GM12878 (cell line): ENCODE results near the gene GABRR3. TPM values are rescaled to one million over a fixed set of nuclear protein-coding genes. Genes with fewer than 3 reads are reported as not detected.

ENCODE experiments used
- ATAC-seq: fragments of 200-7000 bp; cut with Tn5 transposase; 3 replicates; pipeline ENCODE4 v1.9.1; 2020; ENCODE audit warnings: mild to moderate bottlenecking, moderate library complexity
- BruUV-seq: library from RNA; stranded (reverse); fragments of 400-500 nt; replicated peaks from 2 replicates; lab custom pipeline; 2021; lab: Mats Ljungman, UMichigan
- CTCF ChIA-PET: fragments of 300-600 bp; sonication (Branson Sonifier 250); formaldehyde crosslinking; extraction: SDS; loops from one replicate; lab custom pipeline; 2021; ENCODE audit warnings: inconsistent platforms; lab: Yijun Ruan, JAX
- POLR2A ChIA-PET: fragments of 350-600 bp; formaldehyde crosslinking; extraction: SDS; loops from one replicate; lab custom pipeline; 2021; ENCODE audit warnings: inconsistent platforms; lab: Charles Lee
- RAD21 ChIA-PET: fragments of 300-600 bp; sonication (Branson Sonifier 250); formaldehyde crosslinking; loops from one replicate; lab custom pipeline; 2023; ENCODE audit warnings: antibody characterized with exemption; ENCODE audit not compliant: unreplicated experiment; lab: Charles Lee
- SMC1A ChIA-PET: fragments of 300-600 bp; sonication (Branson Sonifier 250); formaldehyde crosslinking; loops from one replicate; lab custom pipeline; 2023; ENCODE audit not compliant: unreplicated experiment, uncharacterized antibody; lab: Charles Lee
- DNase-seq: peaks from one replicate; pipeline ENCODE4 v3.0.0-alpha.2; 2011; ENCODE audit warnings: low read depth, low spot score
- FAIRE-seq: peaks from 3 replicates; lab custom pipeline; 2011; peaks lifted over from hg19 to GRCh38; lab: Jason Lieb, UNC
- H2AFZ ChIP-seq: 2 replicates; pipeline ENCODE4 v1.6.0; 2011; ENCODE audit warnings: low read depth, low read length, control low read depth; ENCODE audit not compliant: control insufficient read depth
- H3K27ac ChIP-seq: 2 replicates; pipeline ENCODE4 v1.5.1; 2011; ENCODE audit warnings: control low read depth; ENCODE audit not compliant: control insufficient read depth, insufficient read depth
- H3K27me3 ChIP-seq, 2 experiments: replicated peaks in 1 of 2; 2 replicates each; pipeline versions ENCODE4 v1.6.0 to v1.6.1; 2011; ENCODE audit warnings: low read length in 1 of 2; ENCODE audit not compliant: control insufficient read depth in 2 of 2, insufficient read depth in 2 of 2
- H3K36me3 ChIP-seq, 2 experiments: 2 replicates each; pipeline ENCODE4 v1.5.1; 2011; ENCODE audit warnings: low read length in 1 of 2; ENCODE audit not compliant: control insufficient read depth in 2 of 2, insufficient read depth in 2 of 2
- H3K4me1 ChIP-seq: 2 replicates; pipeline ENCODE4 v1.6.1; 2011; ENCODE audit warnings: mild to moderate bottlenecking, low read length, moderate library complexity, mixed read lengths; ENCODE audit not compliant: control insufficient read depth, insufficient read depth
- H3K4me2 ChIP-seq: 2 replicates; pipeline ENCODE4 v1.6.0; 2011; ENCODE audit warnings: control low read depth; ENCODE audit not compliant: control insufficient read depth, insufficient read depth
- H3K4me3 ChIP-seq: fragments of 200-600 bp; sonication (generic); 2 replicates; pipeline ENCODE4 v1.5.1; 2016
- H3K79me2 ChIP-seq: 2 replicates; pipeline ENCODE4 v1.6.0; 2011; ENCODE audit warnings: low read length; ENCODE audit not compliant: control insufficient read depth, insufficient read depth
- H3K9ac ChIP-seq: 2 replicates; pipeline ENCODE4 v1.8.0; 2011; ENCODE audit warnings: low read length, control low read depth, mixed read lengths; ENCODE audit not compliant: control insufficient read depth, insufficient read depth
- H3K9me3 ChIP-seq: replicated peaks from 3 replicates; pipeline ENCODE4 v1.5.1; 2011; ENCODE audit warnings: mild to moderate bottlenecking, low read length; ENCODE audit not compliant: control insufficient read depth, insufficient read depth
- H4K20me1 ChIP-seq: 2 replicates; pipeline ENCODE4 v1.6.0; 2011; ENCODE audit not compliant: control insufficient read depth, insufficient read depth
- BCL3 ChIP-seq: IDR thresholded peaks from 2 replicates; pipeline ENCODE4 v1.6.1; 2011; ENCODE audit warnings: borderline replicate concordance, low read depth, mild to moderate bottlenecking, moderate library complexity, low read length; ENCODE audit not compliant: insufficient read depth, poor library complexity, severe bottlenecking
- BHLHE40 ChIP-seq, 2 experiments: fragments of 450-650 bp in 1 of 2; IDR thresholded peaks; 2 replicates each; pipeline ENCODE4 v1.6.1; 2011 to 2017; ENCODE audit warnings: low read depth in 2 of 2, borderline replicate concordance in 1 of 2, improper control_type of control experiment in 1 of 2, low read length in 1 of 2, mild to moderate bottlenecking in 1 of 2
- CEBPB ChIP-seq, 2 experiments: fragments of 150-350 bp in 1 of 2; IDR thresholded peaks; 2 replicates each; pipeline ENCODE4 v1.6.1; 2012 to 2014; ENCODE audit warnings: low read depth in 2 of 2, low read length in 2 of 2, borderline replicate concordance in 1 of 2, inconsistent platforms in 1 of 2
- CHD2 ChIP-seq: IDR thresholded peaks from 2 replicates; pipeline ENCODE4 v1.6.1; 2011; ENCODE audit warnings: low read depth, low read length, improper control_type of control experiment, borderline replicate concordance
- CREB1 ChIP-seq: IDR thresholded peaks from 2 replicates; pipeline ENCODE4 v1.6.1; 2012; ENCODE audit warnings: low read depth, mild to moderate bottlenecking, inconsistent platforms
- DPF2 ChIP-seq: fragments of 450-650 bp; IDR thresholded peaks from 2 replicates; pipeline ENCODE4 v1.6.1; 2017; ENCODE audit warnings: mild to moderate bottlenecking
- E4F1 ChIP-seq: fragments of 450-650 bp; IDR thresholded peaks from 2 replicates; pipeline ENCODE4 v1.6.1; 2018; ENCODE audit warnings: borderline replicate concordance, mild to moderate bottlenecking; ENCODE audit not compliant: partially characterized antibody
- HDAC2 ChIP-seq: fragments of 200-600 bp; sonication (generic); IDR thresholded peaks from 2 replicates; pipeline ENCODE4 v1.6.1; 2017
- IKZF1 ChIP-seq: fragments of 450-650 bp; conservative IDR thresholded peaks from 2 replicates; pipeline ENCODE4 v1.6.1; 2017; ENCODE audit warnings: antibody characterized with exemption, mild to moderate bottlenecking
- IRF4 ChIP-seq: IDR thresholded peaks from 2 replicates; pipeline ENCODE4 v1.6.1; 2011; ENCODE audit warnings: low read depth, low read length
- MLLT1 ChIP-seq: fragments of 450-650 bp; IDR thresholded peaks from 2 replicates; pipeline ENCODE4 v1.6.1; 2016; ENCODE audit warnings: mild to moderate bottlenecking
- REST ChIP-seq: IDR thresholded peaks from 2 replicates; pipeline ENCODE4 v1.6.1; 2012; ENCODE audit warnings: mild to moderate bottlenecking, low read depth, low read length
- SREBF2 ChIP-seq: IDR thresholded peaks from 2 replicates; pipeline ENCODE4 v1.6.1; 2012; ENCODE audit warnings: mild to moderate bottlenecking, low read length
- ZNF622 ChIP-seq: fragments of 450-650 bp; IDR thresholded peaks from 2 replicates; pipeline ENCODE4 v1.6.1; 2017; ENCODE audit warnings: mild to moderate bottlenecking, inconsistent platforms
- ZSCAN29 ChIP-seq: fragments of 450-650 bp; IDR thresholded peaks from 2 replicates; pipeline ENCODE4 v1.6.1; 2017; ENCODE audit warnings: mild to moderate bottlenecking, moderate library complexity
- WGBS: methylation state at CpG from one replicate; pipeline ENCODE4 v1.1.6; 2016; ENCODE audit warnings: low lambda C conversion rate; ENCODE audit not compliant: insufficient replicate concordance, insufficient coverage; ENCODE audit errors: missing lambda C conversion rate; 5-methylcytosine and 5-hydroxymethylcytosine counted together
- in situ Hi-C: fragments of 300-500 bp; cut with MboI; formaldehyde crosslinking; loops from 9 replicates; pipeline ENCODE4 v1.14.3; 2018; ENCODE audit warnings: mixed read lengths
- intact Hi-C: fragments of 100-400 bp; cut with micrococcal nuclease; formaldehyde crosslinking; loops from one replicate; pipeline ENCODE4 v1.14.2; 2022; ENCODE audit not compliant: unreplicated experiment
- polyA plus RNA-seq, 11 experiments: library from polyadenylated mRNA; depleted of rRNA in 4 of 11; unstranded in 6 of 11; stranded (reverse) in 5 of 11; fragments of >200 nt; fragmentation: Nextera tagmentation in 4 of 11; fragmentation: Illumina TruSeq in 1 of 11; extraction: Ambion mirVana in 4 of 11; extraction: Trizol in 1 of 11; gene quantifications; 1 replicate in 1 of 11; 2 replicates in 10 of 11; pipeline versions ENCODE4 v1.2.1 to v1.2.3, GENCODE V29; 2011 to 2016; ENCODE audit warnings: inconsistent platforms in 2 of 11, missing spikeins in 2 of 11, low read depth in 1 of 11
- total RNA-seq, 4 experiments: library from RNA; depleted of rRNA in 3 of 4; stranded (reverse); fragments of >200 nt in 3 of 4; fragmentation: Illumina TruSeq in 1 of 4; extraction: Trizol in 1 of 4; gene quantifications; 2 replicates each; pipeline versions ENCODE4 v1.2.1 to v1.2.3, GENCODE V29; 2013 to 2021

Gene GABRR3
- total and polyA plus RNA-seq, 10 of the 15 experiments (the other 5 are each of a cell fraction or from before 2014, with no cell fraction given): not detected

- H3K9me3 ChIP-seq: no peaks in the 10 kb centered on the region
- no peak overlapping the region for H3K4me3 ChIP-seq
- in situ Hi-C loops: no loop called here
- CTCF ChIA-PET: interaction anchor here (1.2 kb wide), 1 partner anchor 14 kb away, joined by 3 read pairs; no protein-coding TSS in a partner anchor
- no peaks in the 10 kb centered on the region for H3K79me2 ChIP-seq
- H3K4me2 ChIP-seq: no peak overlapping the region
- TF ChIP-seq REST (no peak), HDAC2 (no peak), MLLT1 (no peak), ZSCAN29 (no peak), IKZF1 (no peak), BCL3 (no peak), CHD2 (no peak), SREBF2 (no peak), ZNF622 (no peak), DPF2 (no peak), BHLHE40 (IDR thresholded peaks at IDR 0.05; ENCODE audit: borderline replicate concordance in 1 of 2, low read depth in 2 of 2, low read length in 1 of 2) (no peak), E4F1 (no peak), IRF4 (no peak), CREB1 (no peak), CEBPB (IDR thresholded peaks at IDR 0.05; ENCODE audit: borderline replicate concordance in 1 of 2, low read depth in 2 of 2, low read length in 2 of 2) (no peak)
- TF ChIP-seq, all 136 proteins: peak for 0
- FAIRE-seq (no peak), DNase-seq (no peak), ATAC-seq (no peak)
- SMC1A ChIA-PET: interaction anchor here (0.6 to 1.5 kb wide), 2 partner anchors 36 to 701 kb away, joined by 3 read pairs; no protein-coding TSS in a partner anchor
- Histone ChIP-seq H3K9ac (no peak overlapping the region), H3K36me3 (no peaks in the 10 kb centered on the region), H3K27me3 (no peaks in the 10 kb centered on the region), H2AFZ (no peak overlapping the region), H3K27ac (no peak overlapping the region), H4K20me1 (no peaks in the 10 kb centered on the region), H3K4me1 (0 out of 2 replicates have a peak, but pooled peaks cover 5% of the 10 kb centered on the region)
- intact Hi-C loops: no loop called here
- POLR2A ChIA-PET: no interaction called here
- RAD21 ChIA-PET: no interaction called here
- 44% methylated on average over 2 of the region's 2 CpGs for WGBS
- no TSS peak for BruUV-seq
Observed at GRCh38 chr3:97987306-97987705, 47.8 kb downstream of the GABRR3 start.
